Hippocampal formation (tissue), 2 donors: ENCODE results near the gene GIMAP7.
"Not testable (repeated sequence)": the region's sequence is repeated elsewhere in the genome, so short reads cannot be mapped to it uniquely, and the experiment has no call there.

Experiments
- DNase-seq, 2 donors: peaks; one replicate each; lab custom pipeline; 2025; lab: John Stamatoyannopoulos, UW

The GIMAP7 gene

DNA sequence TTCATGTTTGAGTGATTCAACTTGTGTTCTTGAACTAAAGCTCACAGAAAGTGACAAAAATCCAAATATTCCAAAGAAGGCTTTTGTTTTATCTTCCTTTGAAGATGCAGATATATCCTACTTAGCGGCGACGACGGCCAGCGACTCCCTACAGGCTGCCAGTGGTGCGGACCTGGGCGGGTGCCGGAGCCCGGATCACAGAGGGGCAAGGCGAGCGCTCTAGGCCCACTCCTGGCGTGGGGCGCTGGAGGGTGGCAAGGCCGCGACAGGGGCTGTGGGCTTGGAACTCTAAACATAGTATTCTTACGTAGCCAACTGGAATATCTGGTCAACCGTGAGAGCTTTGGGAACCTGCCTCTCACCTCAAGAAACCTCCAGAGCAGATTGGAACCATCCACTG is 914 bp upstream of the GIMAP7 start:
- no peak for DNase-seq

DNA sequence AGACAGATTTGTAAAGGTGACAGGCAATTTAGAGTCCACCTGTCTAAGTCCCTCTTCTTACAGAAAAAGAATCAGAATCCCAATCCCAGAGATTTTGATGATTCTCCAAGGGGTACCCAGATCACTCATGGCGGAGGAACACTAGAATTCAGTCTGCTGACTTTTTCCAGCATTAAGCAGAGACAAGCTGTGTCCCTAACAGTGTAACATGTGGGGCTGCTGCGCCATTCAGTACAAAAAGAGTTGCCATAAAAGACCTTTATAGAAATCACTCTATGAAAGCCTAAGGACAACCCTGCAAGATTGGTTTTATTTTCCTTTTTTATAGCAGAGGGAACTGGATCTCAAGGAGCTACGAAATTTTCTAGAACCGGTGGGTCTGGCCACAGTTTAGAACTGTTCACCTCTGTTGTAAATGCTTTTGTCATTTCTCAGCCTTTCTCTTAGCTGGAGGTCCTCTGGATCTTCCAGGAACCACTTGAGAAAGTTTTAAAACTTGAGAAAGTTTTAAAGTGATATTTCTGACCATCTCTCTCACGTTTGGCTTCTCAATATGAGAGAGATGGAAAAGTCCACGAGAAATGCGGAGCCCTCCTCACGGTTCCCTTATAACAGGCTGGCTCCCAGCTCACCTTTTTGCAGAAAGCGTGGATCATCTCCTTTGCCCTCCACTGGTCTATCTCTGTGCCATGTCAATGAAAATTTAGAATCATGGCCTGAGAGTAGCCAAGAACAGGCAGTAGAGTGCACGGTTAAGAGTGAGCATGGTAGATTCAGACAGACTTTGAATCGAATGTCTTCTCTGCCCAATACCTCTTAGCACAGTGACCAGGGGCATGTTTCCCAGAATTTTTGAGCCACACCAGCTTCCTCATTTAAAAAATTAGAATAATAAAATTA is 826 bp downstream of the GIMAP7 start:
- no peak for DNase-seq

- DNase-seq, result no peak
Observed at GRCh38 chr7:150516956-150517745, 2.5 kb downstream of the GIMAP7 start.

DNA sequence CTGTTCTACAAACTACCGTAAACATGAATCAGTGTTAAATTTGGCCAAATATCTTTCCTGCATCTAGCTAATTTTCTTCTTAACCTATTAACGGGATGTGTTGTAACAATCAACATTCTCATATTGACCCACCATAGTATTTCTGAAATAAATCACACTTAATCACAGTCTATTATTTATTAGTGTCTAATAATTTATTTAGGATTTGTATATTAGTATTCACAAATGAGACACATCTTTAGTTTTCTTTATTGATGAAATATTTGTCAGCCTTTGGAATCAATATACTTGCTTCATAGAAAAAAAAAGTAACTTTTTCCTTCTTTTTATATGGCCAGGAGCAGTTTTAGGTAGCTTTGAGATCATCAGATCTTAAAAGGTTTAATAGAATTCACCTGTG is 4.6 kb downstream of the GIMAP7 start:
- no peak for DNase-seq

- DNase-seq, result no peak
Observed at GRCh38 chr7:150520145-150520544, 5.5 kb downstream of the GIMAP7 start.

DNA sequence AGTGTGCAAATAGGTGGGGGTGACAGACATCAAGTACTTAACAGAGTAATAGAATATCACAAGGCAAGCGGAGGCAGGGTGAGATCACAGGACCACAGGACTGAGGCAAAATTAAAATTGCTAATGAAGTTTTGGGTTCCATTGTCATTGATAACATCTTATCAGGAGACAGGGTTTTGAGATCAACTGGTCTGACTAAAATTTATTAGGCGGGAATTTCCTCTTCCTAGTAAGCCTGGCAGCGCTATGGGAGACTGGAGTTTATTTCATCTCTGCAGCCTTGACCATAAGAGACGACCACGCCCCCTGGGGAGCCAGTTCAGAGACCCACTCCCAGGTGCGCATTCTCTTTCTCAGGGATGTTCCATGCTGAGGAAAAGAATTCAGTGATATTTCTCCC is 8.3 kb downstream of the GIMAP7 start:
- DNase-seq, result not testable (repeated sequence)

DNA sequence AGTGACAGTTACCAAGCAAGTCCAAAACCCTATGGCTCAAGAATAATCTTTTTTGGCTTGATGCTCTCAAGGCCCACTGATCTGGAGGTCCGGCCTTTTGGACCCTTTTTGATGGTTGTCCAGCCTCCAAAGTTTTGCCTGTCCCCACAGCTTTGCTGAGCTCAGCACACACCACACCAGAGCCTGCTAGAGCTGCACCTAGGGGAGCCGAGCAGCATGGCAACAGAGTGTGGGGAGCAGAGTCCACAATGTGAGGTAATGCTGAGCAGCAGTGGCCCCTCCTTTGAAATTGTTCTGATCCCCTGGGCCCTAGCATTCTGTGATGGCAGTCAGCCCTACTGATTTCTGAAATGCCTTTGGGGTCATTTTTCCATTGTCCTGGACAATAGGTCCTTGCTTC is 9.3 kb downstream of the GIMAP7 start:
- no peak for DNase-seq

- DNase-seq, result no peak
Observed at GRCh38 chr7:150531704-150532103, 17.0 kb downstream of the GIMAP7 start.

GRCh38 chr7:150538259-150538658 is 23.6 kb downstream of the GIMAP7 start:
- DNase-seq, result no peak

- no peak for DNase-seq
Observed at GRCh38 chr7:150553163-150553562, 38.5 kb downstream of the GIMAP7 start.

GRCh38 chr7:150556521-150557138 is 42.0 kb downstream of the GIMAP7 start:
- DNase-seq, result no peak

GRCh38 chr7:150560486-150560885 is 45.8 kb downstream of the GIMAP7 start:
- no peak for DNase-seq

DNA sequence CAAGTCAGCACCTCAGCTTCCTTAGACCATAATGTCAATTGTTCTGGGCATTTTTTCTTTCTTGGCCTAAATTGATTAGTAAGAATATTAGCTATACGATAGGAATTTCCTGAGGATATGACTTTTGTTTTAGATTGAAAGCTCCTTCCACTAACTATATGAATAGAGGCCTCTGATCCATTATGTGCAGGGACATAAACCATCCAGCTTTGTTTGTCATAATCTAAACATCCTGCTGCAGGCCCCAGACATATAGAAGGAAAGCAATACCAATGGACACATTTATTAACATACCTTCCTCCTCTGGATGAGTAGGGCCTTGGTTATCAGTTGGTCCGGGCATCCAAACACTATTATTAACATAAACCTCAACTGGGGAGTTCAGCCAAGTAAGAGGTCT is 48.2 kb downstream of the GIMAP7 start:
- no peak for DNase-seq

DNA sequence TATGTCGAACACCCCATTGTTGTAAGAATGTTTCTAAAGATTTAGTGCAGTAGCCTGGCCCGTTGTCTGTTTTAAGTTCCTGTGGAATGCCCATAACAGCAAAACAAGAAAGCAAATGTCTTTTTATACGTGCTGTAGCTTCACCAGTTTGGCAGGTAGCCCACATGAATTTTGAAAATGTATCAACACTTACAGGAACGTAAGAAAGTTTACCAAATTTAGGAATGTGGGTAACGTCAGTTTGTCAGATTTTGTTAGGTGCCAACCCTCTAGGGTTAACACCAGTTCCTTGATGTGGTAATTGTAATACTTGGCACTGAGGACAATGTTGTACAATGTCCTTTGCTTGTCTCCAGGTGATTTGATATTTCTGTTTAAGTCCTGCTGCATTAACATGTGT is 49.3 kb downstream of the GIMAP7 start:
- no peak for DNase-seq

DNA sequence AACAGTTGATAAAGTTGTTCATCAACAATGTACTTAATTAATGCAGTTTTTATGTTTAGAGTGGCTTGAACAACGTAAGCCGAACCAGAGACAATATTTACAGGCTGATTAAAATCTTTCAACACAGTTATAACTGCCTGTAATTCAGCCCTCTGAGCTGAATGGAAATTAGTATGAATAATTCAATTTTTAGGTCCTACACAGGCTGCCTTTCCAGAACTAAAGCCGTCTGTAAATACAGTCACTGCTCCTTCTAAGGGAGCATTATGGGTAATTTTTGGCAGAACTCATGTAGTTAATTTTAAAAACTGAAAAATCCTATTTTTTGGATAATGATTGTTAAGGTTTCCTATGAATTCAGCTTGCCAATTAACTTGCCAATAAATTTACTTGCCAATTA is 49.9 kb downstream of the GIMAP7 start:
- DNase-seq, result no peak

DNA sequence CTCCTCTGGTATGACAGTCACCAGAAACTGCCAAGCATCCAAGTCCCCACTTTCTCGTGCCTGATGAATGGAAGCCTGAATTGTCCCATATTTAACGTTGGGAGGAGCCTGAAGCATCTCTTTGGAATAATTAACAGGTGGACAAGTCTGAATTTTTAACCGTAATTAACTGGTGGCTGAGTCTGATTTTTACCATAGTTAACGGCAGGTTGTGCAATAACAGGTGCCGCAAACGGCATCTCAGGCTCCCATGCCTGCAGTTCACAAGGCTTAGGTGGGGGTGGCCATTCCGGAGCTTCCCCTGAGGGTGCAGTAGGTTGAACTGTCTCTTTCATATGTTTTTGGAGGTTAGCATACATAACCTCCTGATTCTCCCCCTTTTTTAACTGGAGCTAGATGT is 50.6 kb downstream of the GIMAP7 start:
- DNase-seq, result no peak

DNA sequence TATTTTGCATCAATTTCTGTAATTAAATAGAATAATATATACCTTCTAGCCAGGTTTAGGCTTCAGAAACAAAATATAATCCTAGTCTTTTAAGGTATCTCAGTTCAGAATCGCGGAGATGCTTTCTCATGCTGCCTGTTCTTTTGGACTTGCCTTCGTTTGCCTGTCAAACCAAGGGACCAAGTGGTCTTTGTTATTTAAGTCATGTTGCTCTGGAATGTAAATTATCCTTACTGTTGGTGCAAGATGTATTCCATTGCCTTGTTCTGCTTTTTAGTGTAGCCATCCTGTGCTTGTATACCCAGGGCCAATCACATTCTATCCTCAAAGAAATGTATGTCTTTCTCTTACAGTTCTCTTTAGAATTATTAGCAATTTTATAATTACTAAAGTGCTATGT is 51.5 kb downstream of the GIMAP7 start:
- DNase-seq, result no peak

- no peak for DNase-seq
Observed at GRCh38 chr7:150566572-150566971, 51.9 kb downstream of the GIMAP7 start.

DNA sequence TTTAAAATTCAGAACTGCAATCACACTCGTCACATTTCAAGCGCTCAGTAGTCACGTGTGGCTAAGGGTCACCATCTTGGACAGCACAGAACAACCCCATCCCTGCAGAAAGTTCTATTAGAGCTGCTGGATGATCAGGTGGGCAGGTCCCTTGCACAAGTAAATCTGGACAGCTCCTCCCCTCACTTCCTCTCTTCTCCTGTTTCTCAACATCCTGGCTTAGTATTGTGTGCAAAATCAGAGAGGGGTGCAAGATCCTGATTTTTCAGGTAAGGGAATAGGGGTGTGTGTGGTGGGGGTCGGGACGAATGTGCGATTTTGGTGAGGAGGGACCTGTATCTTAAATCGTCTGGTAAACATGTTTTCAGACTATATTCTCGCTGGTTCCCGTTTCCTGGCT is 52.5 kb downstream of the GIMAP7 start, which contains the start of gene GIMAP4:
GIMAP4 (plus strand) TSS at position 222 of the 400 bp plus-strand sequence. CDS start 2,512 bp downstream, outside the sequence.
- DNase-seq, result no peak

DNA sequence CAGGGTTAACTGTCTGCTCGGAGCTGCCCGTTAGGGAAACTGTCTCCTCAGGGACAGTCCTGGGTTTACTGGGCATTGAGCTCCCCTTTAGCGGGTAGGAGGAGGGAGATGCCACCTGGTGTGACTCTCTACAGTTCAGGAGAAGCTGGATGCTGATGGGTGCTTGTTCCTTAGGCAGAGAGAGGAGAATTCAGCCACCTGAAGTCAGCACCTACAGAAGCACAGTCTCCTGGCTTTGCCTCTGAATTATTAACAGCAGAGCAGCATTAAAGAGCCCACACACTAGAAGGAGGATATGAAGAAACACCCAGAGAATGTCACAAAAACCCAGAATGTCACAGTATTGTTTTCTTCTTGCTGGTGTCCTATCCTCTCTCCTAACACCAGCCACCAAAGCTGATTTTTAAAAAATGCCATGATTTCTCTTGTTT is 53.2 kb downstream of the GIMAP7 start:
- DNase-seq, result no peak

- no peak for DNase-seq
Observed at GRCh38 chr7:150568714-150569113, 54.0 kb downstream of the GIMAP7 start.

DNA sequence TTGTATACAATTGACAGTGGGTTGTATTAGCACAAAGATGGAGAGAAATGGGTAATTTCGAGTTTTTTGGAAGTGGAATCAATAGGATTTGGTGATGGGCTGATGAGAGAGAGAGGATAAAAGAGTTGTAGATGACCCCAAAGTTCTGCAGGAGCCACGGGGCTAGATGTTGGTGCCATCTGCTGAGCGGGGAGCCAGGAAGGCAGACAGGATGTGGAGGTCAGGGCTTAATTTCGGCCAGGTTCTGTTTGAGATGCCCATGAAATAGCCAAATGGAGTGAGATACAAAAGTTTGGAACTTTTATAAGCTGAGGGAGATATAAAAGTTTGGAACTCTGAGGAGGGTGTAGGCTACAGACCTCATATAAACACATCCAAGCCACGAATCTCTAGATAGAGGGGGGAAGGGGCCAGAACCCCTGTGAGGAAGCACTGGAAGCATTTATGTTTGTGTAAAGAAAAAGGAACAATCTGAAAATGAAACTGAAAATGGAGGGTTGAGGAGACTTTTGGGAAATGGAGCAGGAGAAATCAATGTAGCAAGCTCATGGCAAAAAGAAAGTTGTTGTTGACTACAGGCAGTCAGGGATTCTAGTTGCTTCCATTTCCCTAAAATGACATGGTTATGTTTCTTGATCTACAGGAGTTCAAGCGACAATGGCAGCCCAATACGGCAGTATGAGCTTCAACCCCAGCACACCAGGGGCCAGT is 54.7 kb downstream of the GIMAP7 start:
- no peak for DNase-seq
